Adipocyte (in vitro differentiated cells): ENCODE data around the gene KDM4C.

ENCODE experiments used
- DNase-seq: peaks from one replicate; pipeline ENCODE4 v3.0.0-alpha.2; 2015; ENCODE audit warnings: low read depth
- H3K27me3 ChIP-seq: replicated peaks from 2 replicates; pipeline ENCODE4 v1.7.0; 2013; ENCODE audit warnings: mild to moderate bottlenecking, low read length, moderate library complexity; ENCODE audit not compliant: control insufficient read depth, insufficient read depth
- H3K36me3 ChIP-seq: 2 replicates; pipeline ENCODE4 v1.7.0; 2013; ENCODE audit warnings: low read length, mild to moderate bottlenecking, moderate library complexity; ENCODE audit not compliant: control insufficient read depth, insufficient read depth, severe bottlenecking
- H3K4me1 ChIP-seq: 2 replicates; pipeline ENCODE4 v1.7.0; 2013; ENCODE audit warnings: mild to moderate bottlenecking, low read length, moderate library complexity; ENCODE audit not compliant: control insufficient read depth, insufficient read depth
- H3K4me3 ChIP-seq: 2 replicates; pipeline ENCODE4 v1.7.0; 2013; ENCODE audit warnings: mild to moderate bottlenecking, low read length, moderate library complexity
- H3K9ac ChIP-seq: 2 replicates; pipeline ENCODE4 v1.7.0; 2013; ENCODE audit warnings: mild to moderate bottlenecking, low read length, moderate library complexity
- H3K9me3 ChIP-seq: 2 replicates; pipeline ENCODE4 v1.7.0; 2013; ENCODE audit warnings: mild to moderate bottlenecking, low read length, moderate library complexity; ENCODE audit not compliant: control insufficient read depth

KDM4C gene

DNA sequence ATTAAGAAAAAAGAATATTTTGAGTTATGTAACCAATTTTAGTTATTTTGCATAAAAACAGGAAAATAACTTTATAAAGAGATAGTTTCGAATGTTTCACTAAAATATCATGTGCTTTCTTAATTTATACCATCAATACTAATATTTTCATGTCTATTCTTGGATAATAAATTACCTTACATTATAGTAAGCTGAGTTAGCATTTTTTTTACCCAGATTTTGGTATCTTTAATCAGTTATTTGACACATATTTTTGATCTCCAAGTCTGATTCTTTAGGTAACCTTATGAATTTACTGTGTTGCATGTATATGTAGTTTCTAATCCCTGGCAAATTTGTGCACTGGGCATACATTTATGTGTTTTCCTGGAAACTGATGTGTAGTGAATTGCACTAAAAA, 138.0 kb downstream of the KDM4C start:
- Histone ChIP-seq H3K4me3 (no peak overlapping the region), H3K36me3 (peaks cover 25% of the 10 kb centered on the region), H3K4me1 (no peaks in the 10 kb centered on the region), H3K9me3 (no peaks in the 10 kb centered on the region), H3K9ac (no peak overlapping the region), H3K27me3 (no peaks in the 10 kb centered on the region)
- no peak for DNase-seq

DNA sequence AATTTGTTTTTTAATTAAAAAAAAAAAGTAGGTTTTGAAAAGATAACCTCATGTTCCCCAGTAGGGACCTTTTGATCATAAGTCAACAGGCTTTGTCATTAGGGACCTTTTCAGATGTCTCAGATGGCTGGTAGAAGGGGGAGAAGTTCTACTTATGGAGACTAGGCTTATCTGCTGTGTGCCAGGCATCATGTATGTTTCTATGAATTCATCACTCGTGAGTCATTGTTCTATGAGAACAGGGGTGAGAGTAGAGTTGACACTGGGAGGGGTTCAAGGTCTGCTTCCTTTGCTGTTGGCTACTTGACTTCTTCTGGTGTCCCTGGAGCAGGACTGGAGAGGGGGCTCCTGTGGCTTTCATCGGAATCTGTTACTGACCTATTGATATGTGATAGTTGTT, 138.8 kb downstream of the KDM4C start:
- no peaks in the 10 kb centered on the region for H3K27me3 ChIP-seq
- H3K36me3 ChIP-seq, result peaks cover 28% of the 10 kb centered on the region
- no peak overlapping the region for H3K9ac ChIP-seq
- DNase-seq, result no peak
- no peaks in the 10 kb centered on the region for H3K4me1 ChIP-seq
- H3K4me3 ChIP-seq, result no peak overlapping the region
- H3K9me3 ChIP-seq, result no peaks in the 10 kb centered on the region

DNA sequence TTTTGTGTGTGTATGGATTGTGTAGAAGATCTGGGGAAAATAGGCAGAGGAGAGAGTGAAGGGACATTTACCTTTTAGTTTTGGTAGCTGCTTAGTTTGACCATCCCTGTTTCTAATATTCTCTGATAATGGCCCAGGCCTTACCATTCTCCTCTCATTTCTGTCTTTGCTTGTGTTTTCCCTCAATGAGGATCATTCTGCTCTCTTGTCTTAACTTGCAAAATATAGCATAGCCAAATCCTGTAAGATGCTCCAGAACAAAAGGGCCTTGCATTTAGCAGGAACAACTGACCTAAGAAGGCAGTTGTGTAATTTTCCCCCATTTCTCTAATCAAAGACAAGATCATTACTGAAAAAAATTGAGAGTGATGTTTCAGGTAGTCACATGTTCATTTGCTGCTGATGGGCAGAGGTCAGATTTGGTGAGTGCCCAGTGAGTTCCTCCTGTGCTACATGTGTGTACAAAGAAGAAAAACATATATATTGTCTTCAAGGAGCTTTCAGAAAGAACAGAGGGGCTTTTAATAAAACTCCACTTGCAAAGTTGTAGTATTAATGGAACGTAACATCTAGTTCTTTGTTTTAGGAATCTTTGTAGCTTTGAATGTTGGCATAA, 139.5 kb downstream of the KDM4C start:
- Histone ChIP-seq H3K9ac (no peak overlapping the region), H3K9me3 (no peaks in the 10 kb centered on the region), H3K27me3 (no peaks in the 10 kb centered on the region), H3K4me1 (peaks cover 2% of the 10 kb centered on the region), H3K4me3 (no peak overlapping the region), H3K36me3 (peaks cover 31% of the 10 kb centered on the region)
- no peak for DNase-seq

DNA sequence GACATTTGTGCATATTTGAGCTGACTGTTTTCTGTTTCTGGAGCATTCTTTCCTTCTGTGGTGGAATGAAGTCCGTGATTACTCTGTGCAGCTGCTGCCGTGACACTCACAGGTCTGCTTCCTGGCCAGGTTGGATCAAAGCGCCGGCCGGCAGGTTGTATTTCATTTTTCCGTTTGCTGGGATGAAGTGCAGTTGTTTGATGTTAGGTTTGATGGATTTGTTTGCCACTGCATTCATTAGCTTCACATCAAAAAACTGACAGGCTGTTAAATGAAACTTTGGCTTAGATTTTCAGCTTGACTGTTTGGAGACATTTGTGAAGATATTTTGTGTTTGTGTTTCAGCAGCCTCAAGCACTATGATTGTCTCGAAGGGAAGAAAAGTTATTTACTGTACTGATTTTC, 140.1 kb downstream of the KDM4C start:
- Histone ChIP-seq H3K9me3 (no peaks in the 10 kb centered on the region), H3K27me3 (no peaks in the 10 kb centered on the region), H3K9ac (no peak overlapping the region), H3K36me3 (peaks cover 30% of the 10 kb centered on the region), H3K4me1 (peaks cover 7% of the 10 kb centered on the region), H3K4me3 (no peak overlapping the region)
- no peak for DNase-seq

DNA sequence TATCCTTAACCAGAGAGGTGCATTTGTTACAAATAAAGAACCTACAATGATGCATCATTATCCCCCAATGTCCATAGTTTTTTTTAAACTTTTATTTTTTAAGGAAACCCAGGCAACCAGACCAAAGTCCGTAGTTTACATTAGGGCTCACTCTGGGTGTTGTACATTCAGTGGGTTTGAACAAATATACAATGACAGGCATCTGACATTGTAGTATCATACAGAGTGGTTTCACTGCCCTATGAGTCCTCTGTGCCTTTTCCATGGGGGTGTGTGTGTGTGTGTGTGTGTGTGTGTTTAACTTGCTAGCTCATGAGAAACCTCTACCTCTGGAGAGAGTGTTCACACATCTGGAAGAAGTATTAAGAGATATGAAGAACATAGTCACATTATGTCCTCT, 141.5 kb downstream of the KDM4C start:
- no peak for DNase-seq
- H3K9ac ChIP-seq, result no peak overlapping the region
- H3K4me3 ChIP-seq, result no peak overlapping the region
- no peaks in the 10 kb centered on the region for H3K27me3 ChIP-seq
- H3K36me3 ChIP-seq, result peaks cover 16% of the 10 kb centered on the region
- peaks cover 13% of the 10 kb centered on the region for H3K4me1 ChIP-seq
- H3K9me3 ChIP-seq, result no peaks in the 10 kb centered on the region

DNA sequence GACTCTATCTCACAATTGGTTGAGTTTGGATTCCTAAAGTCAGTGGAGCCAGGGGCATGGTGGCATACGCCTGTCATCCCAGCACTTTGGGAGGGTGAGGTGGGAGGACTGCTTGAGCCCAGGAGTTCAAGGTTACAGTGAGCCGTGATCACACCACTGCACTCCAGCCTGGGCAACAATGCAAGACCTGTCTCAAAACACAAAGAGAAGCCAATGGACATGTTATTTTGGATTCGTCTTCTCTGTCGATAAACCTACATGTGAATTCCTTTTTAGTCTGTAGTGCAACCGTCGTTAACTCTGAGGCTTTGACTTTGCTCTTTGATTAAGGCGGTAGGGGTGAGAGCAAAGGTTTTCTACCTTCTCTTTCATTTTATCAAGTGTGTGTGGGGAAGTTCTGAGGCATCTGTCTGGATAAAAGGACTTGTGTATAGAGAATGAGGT, 142.7 kb downstream of the KDM4C start:
- no peak for DNase-seq
- Histone ChIP-seq H3K27me3 (no peaks in the 10 kb centered on the region), H3K9me3 (no peaks in the 10 kb centered on the region), H3K4me3 (no peak overlapping the region), H3K4me1 (peaks cover 13% of the 10 kb centered on the region), H3K36me3 (peaks cover 8% of the 10 kb centered on the region), H3K9ac (no peak overlapping the region)

DNA sequence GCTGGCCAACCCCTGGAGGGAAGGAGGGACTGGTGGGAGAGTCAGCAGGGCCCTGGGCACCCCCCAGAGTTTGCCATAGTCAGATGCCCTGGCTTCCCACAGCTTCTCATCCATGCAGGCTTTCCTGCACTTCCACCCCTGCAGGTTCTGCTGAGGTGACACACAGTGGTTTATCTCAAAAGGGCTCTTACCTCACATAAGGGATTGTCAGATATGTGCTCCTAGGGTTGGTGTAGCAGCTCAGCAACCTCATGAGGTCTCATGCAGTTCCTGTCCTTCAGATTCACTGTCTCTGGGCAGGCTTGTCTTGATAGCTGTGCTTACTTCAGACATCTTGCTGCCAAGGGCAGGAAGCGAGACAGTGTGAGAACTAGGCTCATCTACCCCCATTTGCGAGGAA, 143.4 kb downstream of the KDM4C start:
- Histone ChIP-seq H3K9ac (no peak overlapping the region), H3K4me1 (peaks cover 13% of the 10 kb centered on the region), H3K9me3 (no peaks in the 10 kb centered on the region), H3K4me3 (no peak overlapping the region), H3K27me3 (no peaks in the 10 kb centered on the region), H3K36me3 (peaks cover 10% of the 10 kb centered on the region)
- DNase-seq, result no peak

DNA sequence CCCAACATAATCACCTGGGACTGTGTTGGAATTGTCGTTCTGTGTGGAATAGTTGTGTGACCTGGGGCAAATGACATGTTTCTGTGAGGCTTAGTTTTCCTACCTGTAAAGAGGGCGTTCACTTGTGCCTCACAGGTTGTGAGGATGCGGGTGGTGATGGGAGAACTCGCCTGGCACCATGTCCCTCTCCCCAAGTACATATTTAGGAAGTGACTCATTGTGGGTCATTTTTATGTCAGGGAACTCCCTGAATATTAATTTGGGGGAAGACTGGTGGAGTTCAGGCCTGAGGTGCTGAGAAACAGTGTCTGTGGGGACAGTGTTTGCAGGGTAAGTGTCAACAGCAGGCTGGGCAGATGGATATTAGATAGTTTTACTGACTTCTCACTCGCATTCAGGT, 144.7 kb downstream of the KDM4C start:
- DNase-seq, result no peak
- Histone ChIP-seq H3K4me1 (peaks cover 13% of the 10 kb centered on the region), H3K9ac (no peak overlapping the region), H3K4me3 (no peak overlapping the region), H3K27me3 (no peaks in the 10 kb centered on the region), H3K36me3 (peaks cover 11% of the 10 kb centered on the region), H3K9me3 (no peaks in the 10 kb centered on the region)

DNA sequence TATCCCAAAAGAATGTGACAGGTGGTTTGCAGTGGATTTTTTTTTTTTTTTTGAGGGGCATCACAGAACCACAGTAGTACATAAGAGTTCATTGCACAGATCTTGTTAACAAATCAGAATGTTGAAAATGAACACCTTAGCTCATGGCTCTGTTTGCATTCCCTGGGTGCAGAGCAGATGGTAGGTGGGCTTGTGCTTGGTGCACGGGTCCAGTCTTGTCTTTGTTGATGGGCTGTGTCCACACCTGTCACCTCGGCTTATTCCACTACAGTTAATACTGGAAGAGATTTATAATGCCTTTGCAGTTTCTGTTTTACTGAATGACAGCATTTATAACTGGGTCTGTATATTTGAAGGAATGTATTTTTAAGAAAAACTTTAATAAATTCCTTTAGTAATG, 146.6 kb downstream of the KDM4C start:
- H3K27me3 ChIP-seq, result no peaks in the 10 kb centered on the region
- peaks cover 8% of the 10 kb centered on the region for H3K36me3 ChIP-seq
- DNase-seq, result no peak
- H3K9me3 ChIP-seq, result no peaks in the 10 kb centered on the region
- H3K4me1 ChIP-seq, result peaks cover 13% of the 10 kb centered on the region
- H3K4me3 ChIP-seq, result no peak overlapping the region
- H3K9ac ChIP-seq, result no peak overlapping the region

DNA sequence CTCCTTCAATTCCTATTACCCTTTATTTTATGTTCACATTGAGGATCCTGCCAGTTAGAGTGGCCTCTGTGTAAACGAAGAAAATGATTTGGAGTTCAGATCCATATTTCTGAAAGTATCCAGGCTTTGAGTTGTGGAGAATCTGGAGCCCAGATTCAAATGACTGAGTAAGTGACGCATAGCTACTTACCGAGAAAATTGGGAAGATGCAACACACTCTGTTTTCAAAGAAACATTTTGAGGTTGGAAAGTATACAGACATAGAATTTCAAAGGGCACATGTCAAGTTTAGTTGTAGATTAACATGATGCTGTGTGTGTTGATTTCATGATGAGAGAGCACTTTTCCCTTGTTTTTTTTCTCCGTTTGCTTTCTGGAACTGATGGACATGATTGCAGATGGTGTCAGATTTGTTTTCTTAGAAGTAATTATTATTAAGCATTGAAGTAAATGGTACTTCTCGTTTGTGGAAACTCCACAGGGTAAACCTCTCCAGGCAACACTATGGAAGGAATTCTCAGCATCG, 148.1 kb downstream of the KDM4C start:
- Histone ChIP-seq H3K36me3 (peaks cover 8% of the 10 kb centered on the region), H3K4me3 (no peak overlapping the region), H3K4me1 (peaks cover 13% of the 10 kb centered on the region), H3K27me3 (no peaks in the 10 kb centered on the region), H3K9me3 (no peaks in the 10 kb centered on the region), H3K9ac (no peak overlapping the region)
- no peak for DNase-seq

DNA sequence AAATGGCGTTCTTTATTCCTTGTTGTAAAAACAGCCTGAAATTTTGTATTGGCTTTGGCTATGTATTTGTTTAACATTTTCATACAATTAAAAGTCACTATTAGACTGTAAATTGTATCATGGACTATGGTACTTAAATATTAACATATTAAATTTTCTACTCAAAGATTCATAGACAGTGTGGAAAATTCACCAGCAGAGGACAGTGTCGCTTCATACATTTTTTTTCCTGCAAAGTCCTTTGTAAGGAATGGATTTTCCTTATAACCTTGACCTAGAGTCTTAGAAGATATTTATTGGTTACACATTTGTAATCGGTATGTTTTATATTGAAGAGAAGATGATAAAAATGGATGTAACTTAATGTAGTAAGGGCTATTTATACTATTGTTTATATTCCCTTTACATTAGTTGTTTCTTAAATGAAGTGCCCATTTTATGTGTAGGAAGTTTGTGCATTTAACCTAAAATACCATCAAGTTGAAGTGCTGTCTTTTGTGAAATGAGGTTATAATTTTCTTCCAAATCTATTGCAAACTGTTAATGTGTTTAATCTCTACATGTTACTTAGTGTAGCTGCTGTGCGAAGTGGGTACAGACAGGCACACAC, 150.1 kb downstream of the KDM4C start:
- peaks cover 13% of the 10 kb centered on the region for H3K4me1 ChIP-seq
- H3K4me3 ChIP-seq, result no peak overlapping the region
- no peaks in the 10 kb centered on the region for H3K27me3 ChIP-seq
- peak; percentile 66 for DNase-seq
- H3K36me3 ChIP-seq, result peaks cover 3% of the 10 kb centered on the region
- no peaks in the 10 kb centered on the region for H3K9me3 ChIP-seq
- H3K9ac ChIP-seq, result no peak overlapping the region
